ENCODE data around the gene GPR3. TPM values are rescaled to one million over a fixed set of nuclear protein-coding genes. Genes with fewer than 3 reads are reported as not detected.
"Not testable (repeated sequence)": the region's sequence is repeated elsewhere in the genome, so short reads cannot be mapped to it uniquely, and the experiment has no call there.

The GPR3 gene
- total RNA-seq, 1 experiment from 2014 or later = 0.65 TPM

DNA sequence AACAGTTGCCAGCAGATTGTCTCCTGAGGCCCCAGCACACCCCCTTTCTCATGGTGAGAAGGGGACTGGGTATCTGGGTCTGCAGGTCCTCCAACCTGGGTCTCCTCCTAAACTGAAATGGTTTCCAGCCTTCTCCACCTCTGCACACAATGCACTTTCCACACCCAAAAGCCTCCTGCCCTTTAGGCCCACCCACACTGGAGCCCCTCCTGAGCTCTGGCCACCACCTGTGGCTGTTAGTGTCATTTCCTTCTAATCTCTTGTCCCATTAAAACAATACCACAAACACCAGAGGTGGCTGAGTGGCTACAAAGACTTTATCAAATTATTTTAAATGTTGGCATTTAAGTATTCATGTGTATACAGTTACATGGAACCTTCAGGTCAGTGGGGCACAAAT lies 11.5 kb downstream of the GPR3 start:
- no peak for DNase-seq (ENCODE audit: unreplicated experiment)
- Mint-ChIP-seq H3K4me1 (ENCODE audit: insufficient read depth, unreplicated experiment) (peaks cover 6% of the 10 kb centered on the region), H3K36me3 (ENCODE audit: insufficient read depth, unreplicated experiment) (peaks cover 60% of the 10 kb centered on the region), H3K9me3 (ENCODE audit: unreplicated experiment) (no peaks in the 10 kb centered on the region), H3K4me3 (ENCODE audit: unreplicated experiment) (no peak overlapping the region), H3K27ac (ENCODE audit: low read depth, unreplicated experiment) (no peak overlapping the region), H3K27me3 (ENCODE audit: insufficient read depth, unreplicated experiment) (no peaks in the 10 kb centered on the region)
- intact Hi-C loops (cut with micrococcal nuclease) = no loop called here
- TF ChIP-seq, protein P1, sequence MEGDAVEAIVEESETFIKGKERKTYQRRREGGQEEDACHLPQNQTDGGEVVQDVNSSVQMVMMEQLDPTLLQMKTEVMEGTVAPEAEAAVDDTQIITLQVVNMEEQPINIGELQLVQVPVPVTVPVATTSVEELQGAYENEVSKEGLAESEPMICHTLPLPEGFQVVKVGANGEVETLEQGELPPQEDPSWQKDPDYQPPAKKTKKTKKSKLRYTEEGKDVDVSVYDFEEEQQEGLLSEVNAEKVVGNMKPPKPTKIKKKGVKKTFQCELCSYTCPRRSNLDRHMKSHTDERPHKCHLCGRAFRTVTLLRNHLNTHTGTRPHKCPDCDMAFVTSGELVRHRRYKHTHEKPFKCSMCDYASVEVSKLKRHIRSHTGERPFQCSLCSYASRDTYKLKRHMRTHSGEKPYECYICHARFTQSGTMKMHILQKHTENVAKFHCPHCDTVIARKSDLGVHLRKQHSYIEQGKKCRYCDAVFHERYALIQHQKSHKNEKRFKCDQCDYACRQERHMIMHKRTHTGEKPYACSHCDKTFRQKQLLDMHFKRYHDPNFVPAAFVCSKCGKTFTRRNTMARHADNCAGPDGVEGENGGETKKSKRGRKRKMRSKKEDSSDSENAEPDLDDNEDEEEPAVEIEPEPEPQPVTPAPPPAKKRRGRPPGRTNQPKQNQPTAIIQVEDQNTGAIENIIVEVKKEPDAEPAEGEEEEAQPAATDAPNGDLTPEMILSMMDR (IDR thresholded peaks at IDR 0.05; ENCODE audit: unreplicated experiment) = no peak
- BruUV-seq (replicated peaks) = no TSS peak
- CTCF ChIA-PET = interaction anchor here (1.6 to 5.8 kb wide), 2 partner anchors 10 to 203 kb away, joined by 4 to 52 read pairs; no protein-coding TSS in a partner anchor
- POLR2A ChIA-PET = interaction anchor here (1.2 to 1.5 kb wide), 2 partner anchors 21 to 39 kb away, joined by 3 read pairs; partner anchors contain the start of gene CD164L2

- CTCF ChIA-PET = interaction anchor here (1.7 to 5.8 kb wide), 2 partner anchors 10 to 202 kb away, joined by 8 to 52 read pairs; no protein-coding TSS in a partner anchor
- Mint-ChIP-seq H3K4me3 (ENCODE audit: unreplicated experiment) (no peak overlapping the region), H3K9me3 (ENCODE audit: unreplicated experiment) (no peaks in the 10 kb centered on the region), H3K4me1 (ENCODE audit: insufficient read depth, unreplicated experiment) (peaks cover 6% of the 10 kb centered on the region), H3K27ac (ENCODE audit: low read depth, unreplicated experiment) (no peak overlapping the region), H3K27me3 (ENCODE audit: insufficient read depth, unreplicated experiment) (no peaks in the 10 kb centered on the region), H3K36me3 (ENCODE audit: insufficient read depth, unreplicated experiment) (peaks cover 71% of the 10 kb centered on the region)
- no peak for DNase-seq (ENCODE audit: unreplicated experiment)
- intact Hi-C loops (cut with micrococcal nuclease) = no loop called here
- TF ChIP-seq, protein P1 (IDR thresholded peaks at IDR 0.05; ENCODE audit: unreplicated experiment) = no peak
- no TSS peak for BruUV-seq (replicated peaks)
- POLR2A ChIA-PET = interaction anchor here (0.7 kb wide), 1 partner anchor 31 kb away, joined by 3 read pairs; no protein-coding TSS in a partner anchor
Observed at GRCh38 chr1:27405074-27405473, 12.7 kb downstream of the GPR3 start.

DNA sequence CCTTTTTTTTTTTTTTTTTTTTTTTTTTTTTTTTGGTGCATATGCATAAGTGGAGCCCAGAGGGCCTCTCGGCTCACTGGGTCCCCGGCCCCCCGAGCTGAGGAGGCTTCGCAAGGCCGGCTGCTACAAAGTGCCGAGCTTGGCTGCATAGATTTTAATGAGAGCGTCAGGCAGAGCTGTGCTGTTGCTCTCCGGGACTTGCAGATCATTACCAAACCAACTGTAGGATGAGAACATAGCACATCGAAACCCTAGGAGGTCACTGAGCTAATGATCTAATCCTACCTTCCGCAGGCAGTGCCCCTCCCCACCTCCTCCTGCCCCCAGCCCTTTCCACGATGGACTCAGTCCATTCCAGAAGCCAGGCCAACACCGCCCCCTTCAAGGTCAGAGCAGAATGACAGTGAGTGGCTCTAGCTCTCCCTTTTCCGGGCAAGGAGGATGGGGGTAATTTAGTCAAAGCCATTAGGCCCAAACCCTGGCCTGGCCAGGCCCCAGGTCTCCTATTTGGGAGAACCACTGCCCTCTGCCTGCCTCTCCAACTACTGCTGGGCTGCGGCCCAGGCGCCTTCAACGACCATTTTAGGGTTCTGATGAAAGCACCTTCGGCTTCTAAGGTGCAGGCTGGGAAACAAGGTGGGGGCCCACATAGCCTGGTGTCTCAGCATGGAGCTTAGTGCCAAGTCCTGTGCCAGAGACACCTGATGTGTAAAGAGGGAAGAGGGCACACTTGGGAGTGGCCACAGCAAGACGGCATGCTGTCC lies 13.4 kb downstream of the GPR3 start:
- DNase-seq (ENCODE audit: unreplicated experiment); H3K27me3 Mint-ChIP-seq (ENCODE audit: insufficient read depth, unreplicated experiment); BruUV-seq (replicated peaks); intact Hi-C loops (cut with micrococcal nuclease); H3K27ac Mint-ChIP-seq (ENCODE audit: low read depth, unreplicated experiment); H3K4me3 Mint-ChIP-seq (ENCODE audit: unreplicated experiment); H3K4me1 Mint-ChIP-seq (ENCODE audit: insufficient read depth, unreplicated experiment); H3K9me3 Mint-ChIP-seq (ENCODE audit: unreplicated experiment): not testable (repeated sequence)
- H3K36me3 Mint-ChIP-seq (ENCODE audit: insufficient read depth, unreplicated experiment) = peaks cover 79% of the 10 kb centered on the region
- ChIA-PET CTCF (interaction anchor here (0.8 to 5.8 kb wide), 3 partner anchors 11 to 201 kb away, joined by 3 to 52 read pairs (median 8); no protein-coding TSS in a partner anchor), POLR2A (interaction anchor here (0.7 kb wide), 1 partner anchor 31 kb away, joined by 3 read pairs; no protein-coding TSS in a partner anchor)

DNA sequence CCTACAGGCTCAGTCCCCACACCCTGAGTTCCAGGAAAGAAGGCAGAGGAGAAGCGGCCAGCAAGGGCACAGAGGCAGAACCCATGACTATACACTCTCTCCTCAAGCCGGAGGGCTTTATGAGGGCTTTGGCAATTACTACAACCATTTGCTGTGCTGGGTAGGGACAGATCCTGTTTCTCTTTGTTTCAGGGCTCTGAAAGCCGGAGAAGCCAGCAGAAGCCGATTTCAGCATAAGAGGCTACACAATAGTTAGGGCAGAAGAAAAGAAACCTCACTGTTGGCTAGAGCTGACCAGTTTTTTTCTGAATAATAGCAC lies 13.9 kb downstream of the GPR3 start:
- POLR2A ChIA-PET = no interaction called here
- peaks cover 6% of the 10 kb centered on the region for H3K4me1 Mint-ChIP-seq (ENCODE audit: insufficient read depth, unreplicated experiment)
- CTCF ChIA-PET = interaction anchor here (1.7 kb wide), 1 partner anchor 11 kb away, joined by 8 read pairs; no protein-coding TSS in a partner anchor
- H3K27me3 Mint-ChIP-seq (ENCODE audit: insufficient read depth, unreplicated experiment) = no peaks in the 10 kb centered on the region
- H3K36me3 Mint-ChIP-seq (ENCODE audit: insufficient read depth, unreplicated experiment) = peaks cover 84% of the 10 kb centered on the region
- TF ChIP-seq, protein P1 (IDR thresholded peaks at IDR 0.05; ENCODE audit: unreplicated experiment) = no peak
- intact Hi-C loops (cut with micrococcal nuclease) = no loop called here
- BruUV-seq (replicated peaks) = no TSS peak
- no peaks in the 10 kb centered on the region for H3K9me3 Mint-ChIP-seq (ENCODE audit: unreplicated experiment)
- no peak for DNase-seq (ENCODE audit: unreplicated experiment)
- no peak overlapping the region for H3K27ac Mint-ChIP-seq (ENCODE audit: low read depth, unreplicated experiment)
- H3K4me3 Mint-ChIP-seq (ENCODE audit: unreplicated experiment) = no peak overlapping the region

DNA sequence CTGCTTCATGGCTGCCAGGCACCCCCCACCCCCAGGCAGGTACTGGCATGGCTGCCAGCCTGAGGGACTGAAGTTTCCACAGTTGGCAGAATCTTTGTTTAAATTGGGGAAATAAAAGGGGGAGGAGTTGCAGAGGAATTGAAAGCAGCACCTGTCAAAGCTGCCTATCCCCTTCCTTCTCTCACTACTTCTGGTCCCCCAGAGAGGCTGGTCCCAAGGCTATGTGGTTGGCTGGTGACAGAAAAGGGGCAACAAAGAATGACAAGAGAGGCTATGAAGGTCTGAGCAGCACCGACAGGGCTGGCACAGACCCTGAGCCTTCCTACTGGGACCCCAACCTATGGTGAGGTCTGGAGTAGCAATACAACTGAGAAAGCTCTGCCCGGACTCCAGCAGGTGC lies 14.4 kb downstream of the GPR3 start:
- ChIA-PET CTCF (interaction anchor here (1.4 kb wide), 1 partner anchor 11 kb away, joined by 17 read pairs; no protein-coding TSS in a partner anchor), POLR2A (interaction anchor here (0.6 kb wide), 1 partner anchor 289 kb away, joined by 3 read pairs; no protein-coding TSS in a partner anchor)
- H3K9me3 Mint-ChIP-seq (ENCODE audit: unreplicated experiment); DNase-seq (ENCODE audit: unreplicated experiment); intact Hi-C loops (cut with micrococcal nuclease); H3K27ac Mint-ChIP-seq (ENCODE audit: low read depth, unreplicated experiment); H3K27me3 Mint-ChIP-seq (ENCODE audit: insufficient read depth, unreplicated experiment); H3K4me3 Mint-ChIP-seq (ENCODE audit: unreplicated experiment); BruUV-seq (replicated peaks); H3K4me1 Mint-ChIP-seq (ENCODE audit: insufficient read depth, unreplicated experiment): not testable (repeated sequence)
- peaks cover 89% of the 10 kb centered on the region for H3K36me3 Mint-ChIP-seq (ENCODE audit: insufficient read depth, unreplicated experiment)
